ENCODE measurements around the gene DNAJB6.

DNA sequence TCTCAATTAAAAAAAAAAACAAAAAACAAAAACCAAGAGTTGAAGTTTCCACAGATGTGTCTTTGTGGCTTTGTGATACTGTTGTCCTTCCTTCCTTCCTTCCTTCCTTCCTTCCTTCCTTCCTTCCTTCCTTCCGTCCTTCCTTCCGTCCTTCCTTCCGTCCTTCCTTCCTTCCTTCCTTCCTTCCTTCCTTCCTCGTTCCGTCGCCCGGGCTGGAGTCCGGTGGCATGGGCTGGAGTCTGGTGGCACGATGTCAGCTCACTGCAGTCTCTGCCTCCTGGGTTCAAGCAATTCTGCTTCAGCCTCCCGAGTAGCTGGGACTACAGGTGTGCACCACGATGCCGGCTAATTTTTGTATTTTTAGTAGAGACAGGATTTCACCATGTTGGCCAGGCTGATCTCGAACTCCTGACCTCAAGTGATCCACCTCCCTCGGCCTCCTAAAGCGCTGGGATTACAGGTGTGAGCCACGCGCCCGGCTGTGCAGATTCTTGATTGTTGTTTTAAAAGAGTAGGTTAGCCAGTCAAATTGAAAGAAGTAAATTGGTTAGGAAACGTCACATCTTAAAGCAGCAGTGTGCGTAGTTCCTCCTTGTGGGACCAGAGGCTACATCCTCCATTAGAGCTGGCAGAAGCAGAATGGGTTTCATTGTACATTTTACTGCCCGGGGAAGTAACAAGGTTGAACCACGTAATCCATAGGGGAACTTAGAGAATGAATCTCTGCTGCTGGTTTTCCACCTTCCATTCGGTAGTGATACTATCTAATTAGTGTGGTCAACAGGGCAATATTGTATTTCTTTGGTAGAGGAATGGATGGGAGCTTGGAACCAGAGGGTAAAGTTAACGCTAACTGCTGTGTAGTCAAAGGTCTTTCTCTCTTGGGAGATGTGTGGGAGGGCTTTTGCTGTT is 20.6 kb downstream of the DNAJB6 start:
- TF ChIP-seq, protein P1, sequence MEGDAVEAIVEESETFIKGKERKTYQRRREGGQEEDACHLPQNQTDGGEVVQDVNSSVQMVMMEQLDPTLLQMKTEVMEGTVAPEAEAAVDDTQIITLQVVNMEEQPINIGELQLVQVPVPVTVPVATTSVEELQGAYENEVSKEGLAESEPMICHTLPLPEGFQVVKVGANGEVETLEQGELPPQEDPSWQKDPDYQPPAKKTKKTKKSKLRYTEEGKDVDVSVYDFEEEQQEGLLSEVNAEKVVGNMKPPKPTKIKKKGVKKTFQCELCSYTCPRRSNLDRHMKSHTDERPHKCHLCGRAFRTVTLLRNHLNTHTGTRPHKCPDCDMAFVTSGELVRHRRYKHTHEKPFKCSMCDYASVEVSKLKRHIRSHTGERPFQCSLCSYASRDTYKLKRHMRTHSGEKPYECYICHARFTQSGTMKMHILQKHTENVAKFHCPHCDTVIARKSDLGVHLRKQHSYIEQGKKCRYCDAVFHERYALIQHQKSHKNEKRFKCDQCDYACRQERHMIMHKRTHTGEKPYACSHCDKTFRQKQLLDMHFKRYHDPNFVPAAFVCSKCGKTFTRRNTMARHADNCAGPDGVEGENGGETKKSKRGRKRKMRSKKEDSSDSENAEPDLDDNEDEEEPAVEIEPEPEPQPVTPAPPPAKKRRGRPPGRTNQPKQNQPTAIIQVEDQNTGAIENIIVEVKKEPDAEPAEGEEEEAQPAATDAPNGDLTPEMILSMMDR (IDR thresholded peaks at IDR 0.05; ENCODE audit: insufficient read depth, low read length, poor library complexity, severe bottlenecking), result no peak
- no peak for TF ChIP-seq EZH2phosphoT487 (conservative IDR thresholded peaks at IDR 0.05; ENCODE audit: low read length)
